Panc1 (cell line): Measurements from ENCODE around the gene DUSP12.
"Not testable (repeated sequence)": the region's sequence is repeated elsewhere in the genome, so short reads cannot be mapped to it uniquely, and the experiment has no call there.

ENCODE experiments used
- CTCF ChIP-seq: fragments of 450-650 bp; IDR thresholded peaks from 2 replicates; pipeline ENCODE4 v1.5.1; 2017; ENCODE audit warnings: mild to moderate bottlenecking
- POLR2AphosphoS5 ChIP-seq: IDR thresholded peaks from 2 replicates; pipeline ENCODE4 v1.6.1; 2012; ENCODE audit warnings: mild to moderate bottlenecking, low read depth, low read length, moderate library complexity
- REST ChIP-seq, 2 experiments: IDR thresholded peaks; 2 replicates each; pipeline ENCODE4 v1.6.1; 2011 to 2012; ENCODE audit warnings: low read depth in 2 of 2, control low read depth in 1 of 2, low read length in 1 of 2, mild to moderate bottlenecking in 1 of 2, moderate library complexity in 1 of 2; ENCODE audit not compliant: insufficient read depth in 1 of 2

- not testable (repeated sequence) for TF ChIP-seq CTCF; POLR2AphosphoS5; REST (IDR thresholded peaks at IDR 0.05; ENCODE audit: insufficient read depth in 1 of 2, low read depth in 2 of 2, low read length in 1 of 2)
These were observed 20.1 kb downstream of the DUSP12 start for GRCh38 chr1:161769673-161770045.
